RWPE2 (cell line): ENCODE measurements around the gene HM13.

ENCODE experiments used
- ATAC-seq: fragments of 200-7000 bp; cut with Tn5 transposase; 3 replicates; pipeline ENCODE4 v1.9.1; 2021; ENCODE audit warnings: low read depth
- DNase-seq: peaks from one replicate; pipeline ENCODE4 v3.0.0-alpha.2; 2020; ENCODE audit warnings: low spot score
- H3K27ac ChIP-seq: fragments of 450-650 bp; 2 replicates; pipeline ENCODE4 v1.5.1; 2017; ENCODE audit warnings: mild to moderate bottlenecking; ENCODE audit not compliant: poor library complexity, severe bottlenecking
- H3K27me3 ChIP-seq: fragments of 250-450 bp; sonication (Bioruptor Pico); 2 replicates; pipeline ENCODE4 v1.5.1; 2021; ENCODE audit warnings: mild to moderate bottlenecking, moderate library complexity; ENCODE audit not compliant: insufficient read depth, poor library complexity, severe bottlenecking
- H3K36me3 ChIP-seq: fragments of 250-450 bp; sonication (Bioruptor Pico); 2 replicates; pipeline ENCODE4 v1.5.1; 2020; ENCODE audit warnings: low read depth, mild to moderate bottlenecking, moderate library complexity
- H3K4me1 ChIP-seq: fragments of 250-450 bp; sonication (Bioruptor Pico); 2 replicates; pipeline ENCODE4 v1.5.1; 2021; ENCODE audit warnings: mild to moderate bottlenecking, moderate library complexity; ENCODE audit not compliant: insufficient read depth, poor library complexity, severe bottlenecking
- H3K4me3 ChIP-seq: fragments of 250-450 bp; sonication (Bioruptor Pico); 2 replicates; pipeline ENCODE4 v1.5.1; 2021; ENCODE audit warnings: mild to moderate bottlenecking, moderate library complexity; ENCODE audit not compliant: severe bottlenecking
- H3K9me3 ChIP-seq: fragments of 250-450 bp; sonication (Bioruptor Pico); 2 replicates; pipeline ENCODE4 v1.5.1; 2021; ENCODE audit warnings: mild to moderate bottlenecking, moderate library complexity; ENCODE audit not compliant: severe bottlenecking
- TF ChIP-seq, protein P1 (sequence below): fragments of 450-650 bp; IDR thresholded peaks from one replicate; pipeline ENCODE4 v1.5.1; 2017; ENCODE audit warnings: mild to moderate bottlenecking, moderate library complexity; ENCODE audit not compliant: poor library complexity, severe bottlenecking

The HM13 gene

DNA sequence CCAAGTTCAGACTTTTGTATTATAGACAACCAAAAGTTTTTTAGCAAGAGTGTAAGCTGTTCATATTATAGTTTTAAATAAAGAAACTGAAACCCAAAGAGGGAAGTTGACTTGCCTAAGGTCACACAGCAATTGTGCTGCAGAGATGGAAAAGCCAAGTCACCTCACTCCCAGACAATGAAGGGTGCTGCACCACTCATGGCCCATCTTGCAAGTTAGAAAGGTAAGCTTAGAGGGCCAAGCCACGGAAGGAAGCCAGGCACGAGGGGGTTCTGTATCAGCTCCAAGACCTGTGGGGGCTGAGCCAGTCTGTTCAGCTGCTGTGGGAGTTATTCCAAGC, 40.2 kb upstream of the HM13 start:
- TF ChIP-seq, protein P1, sequence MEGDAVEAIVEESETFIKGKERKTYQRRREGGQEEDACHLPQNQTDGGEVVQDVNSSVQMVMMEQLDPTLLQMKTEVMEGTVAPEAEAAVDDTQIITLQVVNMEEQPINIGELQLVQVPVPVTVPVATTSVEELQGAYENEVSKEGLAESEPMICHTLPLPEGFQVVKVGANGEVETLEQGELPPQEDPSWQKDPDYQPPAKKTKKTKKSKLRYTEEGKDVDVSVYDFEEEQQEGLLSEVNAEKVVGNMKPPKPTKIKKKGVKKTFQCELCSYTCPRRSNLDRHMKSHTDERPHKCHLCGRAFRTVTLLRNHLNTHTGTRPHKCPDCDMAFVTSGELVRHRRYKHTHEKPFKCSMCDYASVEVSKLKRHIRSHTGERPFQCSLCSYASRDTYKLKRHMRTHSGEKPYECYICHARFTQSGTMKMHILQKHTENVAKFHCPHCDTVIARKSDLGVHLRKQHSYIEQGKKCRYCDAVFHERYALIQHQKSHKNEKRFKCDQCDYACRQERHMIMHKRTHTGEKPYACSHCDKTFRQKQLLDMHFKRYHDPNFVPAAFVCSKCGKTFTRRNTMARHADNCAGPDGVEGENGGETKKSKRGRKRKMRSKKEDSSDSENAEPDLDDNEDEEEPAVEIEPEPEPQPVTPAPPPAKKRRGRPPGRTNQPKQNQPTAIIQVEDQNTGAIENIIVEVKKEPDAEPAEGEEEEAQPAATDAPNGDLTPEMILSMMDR: no peak
- no peak overlapping the region for H3K4me3 ChIP-seq
- peaks cover 2% of the 10 kb centered on the region for H3K4me1 ChIP-seq
- peaks cover 14% of the 10 kb centered on the region for H3K27me3 ChIP-seq
- DNase-seq (no peak), ATAC-seq (no peak)
- no peak overlapping the region for H3K27ac ChIP-seq
- no peaks in the 10 kb centered on the region for H3K36me3 ChIP-seq
- H3K9me3 ChIP-seq: no peaks in the 10 kb centered on the region

GRCh38 chr20:31474758-31475427, 39.3 kb upstream of the HM13 start, which contains the start of the genes DEFB124 and REM1:
Gene DEFB124, minus strand, starts transcription at chr20:31475127. Its CDS starts 2,114 bp downstream, at chr20:31473013.
Gene REM1, plus strand, starts transcription at chr20:31475288. Its CDS starts 1,158 bp downstream, at chr20:31476446.
- ATAC-seq (peak; percentile 20; the same call in 1 of the 3 replicates), DNase-seq (peak; percentile 80)
- Histone ChIP-seq H3K36me3 (no peaks in the 10 kb centered on the region), H3K9me3 (no peaks in the 10 kb centered on the region), H3K4me3 (no peak within 1 kb of the TSS), H3K27ac (no peak within 1 kb of the TSS), H3K4me1 (peaks cover 2% of the 10 kb centered on the region), H3K27me3 (peaks cover 14% of the 10 kb centered on the region)
- TF ChIP-seq, protein P1: no peak

- Histone ChIP-seq H3K27me3 (peaks cover 14% of the 10 kb centered on the region), H3K4me3 (no peak overlapping the region), H3K4me1 (peaks cover 2% of the 10 kb centered on the region), H3K9me3 (no peaks in the 10 kb centered on the region), H3K27ac (no peak overlapping the region), H3K36me3 (no peaks in the 10 kb centered on the region)
- ATAC-seq (peak; percentile 8; the same call in 1 of the 3 replicates), DNase-seq (peak; percentile 81)
- TF ChIP-seq, protein P1: no peak
These were observed 38.6 kb upstream of the HM13 start for GRCh38 chr20:31475472-31476293.

DNA sequence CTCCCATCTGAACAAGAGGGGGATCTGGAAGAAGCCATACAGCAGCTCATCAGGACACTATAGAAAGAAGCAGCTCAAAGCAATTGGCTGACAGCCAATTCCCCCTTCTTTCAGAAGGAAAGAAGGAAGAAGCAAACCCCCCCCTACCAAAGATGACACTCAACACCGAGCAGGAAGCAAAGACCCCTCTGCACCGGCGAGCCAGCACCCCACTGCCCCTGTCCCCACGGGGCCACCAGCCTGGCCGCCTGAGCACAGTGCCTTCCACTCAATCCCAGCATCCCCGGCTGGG, 38.0 kb upstream of the HM13 start:
- no peaks in the 10 kb centered on the region for H3K36me3 ChIP-seq
- no peak overlapping the region for H3K27ac ChIP-seq
- DNase-seq (no peak), ATAC-seq (no peak)
- TF ChIP-seq, protein P1: no peak
- peaks cover 14% of the 10 kb centered on the region for H3K27me3 ChIP-seq
- no peaks in the 10 kb centered on the region for H3K9me3 ChIP-seq
- H3K4me3 ChIP-seq: no peak overlapping the region
- peaks cover 2% of the 10 kb centered on the region for H3K4me1 ChIP-seq
